Spleen (tissue), 7 donors: ENCODE measurements around the gene GRAMD2B.

Experiments
- POLR2A ChIP-seq, 3 donors: fragments of 450-650 bp; IDR thresholded peaks; one replicate each; pipeline ENCODE4 v1.5.1; 2017; ENCODE audit warnings: antibody characterized with exemption in 3 of 3, mild to moderate bottlenecking in 1 of 3
- POLR2AphosphoS5 ChIP-seq, 3 donors: sonication (generic); formaldehyde crosslinking; IDR thresholded peaks; one replicate each; pipeline ENCODE4 v1.5.1; 2017; ENCODE audit warnings: antibody characterized with exemption in 3 of 3
- TF ChIP-seq, protein P1 (sequence below), 11 experiments: fragments of 200-600 bp in 7 of 11; fragments of 450-650 bp in 4 of 11; sonication (generic) in 4 of 11; IDR thresholded peaks in 8 of 11; conservative IDR thresholded peaks in 3 of 11; 1 replicate in 7 of 11; 2 replicates in 4 of 11; pipeline versions ENCODE4 v1.4.0 to v1.8.0; 2016 to 2021; ENCODE audit warnings: antibody characterized with exemption in 11 of 11, inconsistent platforms in 4 of 11, mild to moderate bottlenecking in 1 of 11
- donor health status: DM: no; HTN: no; CAD: no; lungs with moderate emphysema.
- donor health status: DM: no; HTN: no; CAD: no.
- donor health status: DM: no; HTN: no; CAD: no.

DNA sequence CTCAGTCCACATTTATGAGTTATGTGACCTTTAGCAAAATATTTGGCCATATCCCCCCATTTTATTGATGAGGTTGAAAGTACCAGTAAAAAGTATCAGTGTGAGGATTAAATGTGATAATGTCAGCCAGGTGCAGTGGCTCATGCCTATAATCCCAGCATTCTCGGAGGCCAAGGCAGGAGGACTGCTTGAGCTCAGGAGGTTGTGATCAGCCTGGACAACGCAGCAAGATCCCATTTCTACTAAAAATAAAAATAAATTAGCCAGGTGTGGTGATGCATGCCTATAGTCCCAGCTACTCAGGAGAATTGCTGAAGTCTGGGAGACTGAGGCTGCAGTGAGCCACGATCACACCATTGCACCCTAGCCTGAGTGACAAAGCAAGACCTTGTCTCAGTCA lies 71.2 kb downstream of the GRAMD2B start:
- TF ChIP-seq, protein P1, sequence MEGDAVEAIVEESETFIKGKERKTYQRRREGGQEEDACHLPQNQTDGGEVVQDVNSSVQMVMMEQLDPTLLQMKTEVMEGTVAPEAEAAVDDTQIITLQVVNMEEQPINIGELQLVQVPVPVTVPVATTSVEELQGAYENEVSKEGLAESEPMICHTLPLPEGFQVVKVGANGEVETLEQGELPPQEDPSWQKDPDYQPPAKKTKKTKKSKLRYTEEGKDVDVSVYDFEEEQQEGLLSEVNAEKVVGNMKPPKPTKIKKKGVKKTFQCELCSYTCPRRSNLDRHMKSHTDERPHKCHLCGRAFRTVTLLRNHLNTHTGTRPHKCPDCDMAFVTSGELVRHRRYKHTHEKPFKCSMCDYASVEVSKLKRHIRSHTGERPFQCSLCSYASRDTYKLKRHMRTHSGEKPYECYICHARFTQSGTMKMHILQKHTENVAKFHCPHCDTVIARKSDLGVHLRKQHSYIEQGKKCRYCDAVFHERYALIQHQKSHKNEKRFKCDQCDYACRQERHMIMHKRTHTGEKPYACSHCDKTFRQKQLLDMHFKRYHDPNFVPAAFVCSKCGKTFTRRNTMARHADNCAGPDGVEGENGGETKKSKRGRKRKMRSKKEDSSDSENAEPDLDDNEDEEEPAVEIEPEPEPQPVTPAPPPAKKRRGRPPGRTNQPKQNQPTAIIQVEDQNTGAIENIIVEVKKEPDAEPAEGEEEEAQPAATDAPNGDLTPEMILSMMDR (IDR thresholded peaks at IDR 0.05 in 8 of 11, conservative IDR thresholded peaks at IDR 0.05 in 3 of 11): no peak
- no peak for TF ChIP-seq POLR2AphosphoS5 (IDR thresholded peaks at IDR 0.05)
- TF ChIP-seq POLR2A (IDR thresholded peaks at IDR 0.05): no peak
